AG08395 (cell line): ENCODE results near the gene TOR1AIP2.
A peak's percentile ranks its signal among the peaks of the same experiment; 100 is the strongest.

Source experiments
- DNase-seq: peaks from one replicate; pipeline ENCODE4 v3.0.0; 2012; ENCODE audit warnings: mixed read lengths, low spot score

TOR1AIP2 gene

DNA sequence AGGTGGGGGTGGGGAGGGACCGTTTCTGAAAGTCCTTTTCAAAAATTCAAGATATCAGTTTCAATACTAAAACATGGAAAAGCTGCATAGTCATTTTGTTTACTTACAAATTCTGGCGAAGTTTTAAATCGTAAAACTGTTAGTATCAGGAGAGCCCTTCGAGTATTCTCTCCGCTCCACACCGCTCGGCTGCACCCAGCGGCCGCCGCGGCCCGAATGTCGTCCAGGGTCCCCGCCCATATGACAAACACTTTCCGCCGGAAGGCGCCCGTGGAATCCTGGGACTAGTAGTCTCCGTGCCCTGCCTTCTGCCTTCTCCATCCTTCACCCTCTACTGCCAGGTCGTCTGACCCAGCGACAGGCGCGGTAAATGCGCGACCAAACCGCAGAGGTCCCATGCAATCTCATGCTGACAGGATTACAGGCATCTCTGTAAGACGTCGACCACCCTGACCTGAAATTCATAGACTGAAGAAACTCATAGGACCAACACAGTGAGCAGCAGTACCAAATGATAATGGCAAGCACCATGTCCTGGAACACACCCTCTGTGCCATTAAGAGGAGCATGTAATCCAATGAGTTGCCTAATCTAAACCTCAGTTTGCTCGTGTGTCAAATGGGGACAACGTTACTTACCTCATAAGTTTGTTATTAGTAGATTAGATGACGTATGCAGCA lies at the start of gene TOR1AIP2:
TOR1AIP2 (minus strand) TSS at position 218 of the 680 bp plus-strand sequence. CDS start 25,138 bp downstream, outside the sequence.
- peak; percentile 84 for DNase-seq

GRCh38 chr1:179926850-179927205 lies 49.2 kb upstream of the TOR1AIP2 start:
- no peak for DNase-seq

GRCh38 chr1:179925922-179926849 lies 48.6 kb upstream of the TOR1AIP2 start:
- peak; percentile 69 for DNase-seq

DNA sequence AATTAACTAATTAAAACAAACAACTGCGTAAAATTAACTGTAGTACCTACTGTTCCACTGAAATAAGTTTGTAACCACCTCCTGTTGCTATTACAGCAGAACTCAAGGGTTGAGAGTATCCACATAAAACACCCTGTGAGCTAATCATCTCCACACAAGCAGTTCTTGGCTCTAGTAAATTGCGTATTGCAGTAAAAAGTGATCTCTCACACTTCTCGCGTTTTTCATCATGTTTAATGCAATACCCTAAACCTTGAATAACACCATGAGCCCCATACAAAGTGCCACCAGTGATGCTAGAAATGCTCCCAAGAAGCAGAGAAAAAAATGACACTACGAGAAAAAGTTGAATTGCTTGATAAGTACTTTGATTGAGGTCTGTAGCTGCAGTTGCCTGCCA lies 47.7 kb upstream of the TOR1AIP2 start:
- no peak for DNase-seq

- no peak for DNase-seq
Measured at GRCh38 chr1:179924268-179924667, 46.7 kb upstream of the TOR1AIP2 start.

DNA sequence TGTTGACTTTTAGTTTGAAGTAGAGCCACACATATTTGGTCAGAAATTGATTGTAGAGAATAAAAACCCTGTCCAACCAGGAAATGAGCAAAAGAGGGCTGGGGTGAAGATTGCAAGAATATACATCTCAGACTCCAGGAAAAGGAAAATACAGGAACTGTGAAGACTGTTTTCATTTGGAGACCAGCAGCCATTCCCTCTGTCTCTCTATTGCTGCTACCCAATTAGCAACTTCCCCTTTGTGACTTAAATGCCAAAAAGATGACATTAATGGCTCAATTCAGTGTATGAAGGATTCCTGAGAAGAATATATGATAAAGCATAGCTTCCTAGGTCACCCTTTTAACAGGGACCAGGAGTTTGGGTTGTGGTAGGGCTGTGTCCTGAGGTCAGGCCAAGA lies 45.4 kb upstream of the TOR1AIP2 start:
- DNase-seq = no peak

DNA sequence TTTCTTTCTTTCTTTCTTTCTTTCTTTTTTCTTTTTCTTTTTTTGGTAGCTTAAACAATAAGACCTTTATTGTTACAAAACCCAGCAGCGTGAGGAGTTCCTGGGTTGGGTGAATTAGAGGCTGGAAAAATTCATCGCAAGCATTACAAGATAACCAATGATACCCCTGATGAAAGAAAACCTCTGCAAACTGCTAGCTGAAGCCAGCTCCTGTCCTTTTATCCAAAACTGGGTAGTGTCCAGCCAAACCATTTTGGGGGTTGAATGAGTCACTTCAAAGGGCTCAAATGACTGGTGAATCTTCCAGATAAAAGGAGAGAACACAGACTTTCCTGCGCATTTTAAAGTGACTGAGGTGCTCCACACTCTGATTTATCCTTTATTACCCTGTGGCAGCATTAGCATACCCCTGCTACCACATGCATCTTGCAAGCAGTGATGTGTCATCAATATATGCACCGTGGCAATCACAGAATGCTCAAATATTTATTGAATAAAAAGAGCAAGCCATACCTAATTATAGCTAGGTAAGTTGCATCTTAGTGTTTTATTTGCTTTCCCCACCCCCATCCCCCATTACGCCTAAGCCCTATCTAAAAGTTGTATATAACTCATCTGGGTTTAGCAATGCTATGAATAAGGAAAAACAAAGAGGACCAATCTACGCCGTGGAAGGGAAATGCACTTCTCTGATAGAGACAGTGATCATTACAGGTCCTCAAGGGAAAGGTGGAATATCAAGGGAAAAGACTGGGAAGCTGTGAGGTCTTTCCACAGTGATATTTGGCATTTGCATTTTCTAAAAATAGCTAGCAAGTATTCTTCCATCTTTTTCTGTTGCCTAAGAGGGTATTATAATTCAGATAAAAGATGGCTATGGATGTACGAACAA lies 44.6 kb upstream of the TOR1AIP2 start:
- peak; percentile 4 for DNase-seq

DNA sequence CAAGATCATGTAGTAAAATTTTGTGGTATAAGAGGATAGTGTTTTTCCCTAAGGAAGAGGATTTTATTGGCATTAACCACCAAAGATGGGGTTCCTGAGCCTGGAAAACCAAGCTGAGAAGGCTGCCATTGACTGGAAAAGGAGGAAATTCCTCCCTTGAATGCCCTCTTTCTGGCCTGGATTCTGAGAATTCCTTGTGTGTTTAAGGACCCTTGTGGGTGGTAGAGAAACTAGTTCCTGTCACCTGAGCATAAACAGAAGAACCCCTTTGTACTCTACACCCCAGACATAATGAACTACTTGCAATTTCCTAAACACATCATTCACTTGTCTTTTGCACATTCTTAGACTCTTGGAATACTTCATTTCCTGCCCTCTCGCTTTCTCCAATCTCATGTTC lies 43.9 kb upstream of the TOR1AIP2 start:
- DNase-seq = no peak

- no peak for DNase-seq
Measured at GRCh38 chr1:179917601-179918429, 40.2 kb upstream of the TOR1AIP2 start.

DNA sequence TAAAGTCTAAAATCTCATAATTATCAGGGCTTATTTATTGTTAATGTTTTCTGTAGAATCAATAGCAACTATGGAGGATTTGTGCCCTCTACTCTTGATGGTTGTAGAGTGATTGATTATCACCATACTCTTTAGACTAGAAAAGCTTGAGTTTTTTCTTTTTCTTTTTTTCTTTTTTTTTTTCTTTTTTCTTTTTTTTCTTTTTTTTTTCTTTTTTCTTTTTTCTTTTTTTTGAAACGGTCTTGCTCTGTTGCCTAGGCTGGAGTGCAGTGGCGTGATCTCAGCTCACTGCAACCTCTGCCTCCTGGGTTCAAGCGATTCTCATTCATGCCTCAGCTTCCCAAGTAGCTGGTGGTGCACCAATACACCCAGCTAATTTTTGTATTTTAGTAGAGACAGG lies 34.2 kb upstream of the TOR1AIP2 start:
- no peak for DNase-seq

DNA sequence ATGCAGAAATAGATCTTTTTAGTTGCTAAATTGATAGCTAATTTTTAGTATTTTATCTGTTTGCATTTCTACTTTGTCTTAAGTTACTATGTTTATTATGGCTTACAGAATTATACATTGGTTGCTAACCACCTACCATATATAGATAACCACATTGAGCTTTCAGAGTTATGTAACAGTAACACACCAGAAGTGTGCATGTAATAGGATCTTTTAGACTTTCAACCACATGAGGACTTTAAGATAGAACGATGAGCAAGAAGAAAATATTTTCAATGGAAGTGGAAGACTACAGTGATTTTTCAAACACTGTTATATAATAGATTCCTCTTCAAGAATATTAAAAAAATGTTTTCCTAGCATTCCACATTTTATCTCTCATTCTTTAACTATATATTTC lies 33.3 kb upstream of the TOR1AIP2 start:
- DNase-seq = no peak

GRCh38 chr1:179889589-179889988 lies 12.0 kb upstream of the TOR1AIP2 start:
- DNase-seq = no peak

- DNase-seq = no peak
Measured at GRCh38 chr1:179888071-179888470, 10.5 kb upstream of the TOR1AIP2 start.

DNA sequence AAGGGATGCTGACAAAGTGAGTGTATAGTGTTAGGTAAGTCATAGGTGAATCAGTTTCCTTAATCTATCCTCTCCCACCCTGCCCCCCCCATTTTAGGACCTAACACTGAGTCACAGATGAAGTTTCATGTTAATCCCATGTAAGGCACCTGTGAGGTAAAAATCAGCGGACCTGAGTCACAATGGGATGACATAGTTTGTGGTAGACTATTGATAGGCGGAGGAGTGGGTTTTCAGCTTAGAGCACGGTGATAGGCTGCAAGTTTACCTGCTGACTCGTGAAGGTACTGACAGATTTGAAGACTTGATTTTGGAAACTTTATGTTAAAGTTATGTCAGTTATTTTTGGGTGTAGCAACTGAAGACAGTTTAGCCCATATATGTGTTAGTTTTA lies 6.1 kb upstream of the TOR1AIP2 start:
- DNase-seq = no peak

DNA sequence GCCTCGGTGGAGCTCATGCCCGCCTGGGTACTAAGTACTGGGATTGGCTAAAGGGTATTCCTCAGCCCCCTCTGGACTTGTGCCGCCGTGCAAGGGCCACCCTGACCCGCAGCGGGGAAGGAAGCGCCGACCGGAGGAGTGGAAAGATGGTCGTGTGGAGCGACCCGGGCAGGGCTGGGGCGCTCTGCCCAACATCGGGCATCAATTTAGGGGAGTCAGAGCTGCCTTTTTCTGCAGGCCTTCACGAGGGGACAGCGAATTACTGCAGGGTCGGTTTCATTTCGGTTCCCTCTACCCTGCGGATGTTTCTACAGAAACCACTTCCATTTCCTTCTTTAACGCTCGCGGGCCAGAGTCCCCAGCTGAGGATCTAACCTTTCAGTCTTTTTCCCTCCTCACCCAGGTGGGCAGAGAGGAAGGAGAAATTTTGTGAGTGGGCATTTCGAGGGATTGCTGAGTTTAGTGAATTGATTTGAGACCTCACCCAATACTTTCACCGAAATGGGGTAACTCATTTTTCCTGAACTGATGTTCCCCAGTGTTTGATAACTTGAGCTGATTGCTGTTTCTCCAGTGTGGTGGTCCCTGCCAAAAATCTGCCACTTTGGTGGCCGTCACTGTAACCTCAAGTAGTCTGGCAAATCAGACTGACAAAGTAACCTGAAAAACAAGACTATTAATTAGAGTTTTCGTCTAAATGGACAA lies 5.6 kb upstream of the TOR1AIP2 start:
- DNase-seq = no peak

- DNase-seq = peak; percentile 96
Measured at GRCh38 chr1:179882253-179883039, 4.8 kb upstream of the TOR1AIP2 start, which contains the start of gene TOR1AIP1. Gene TOR1AIP1, plus strand, starts transcription at chr1:179882285. Its CDS starts 218 bp downstream, at chr1:179882503.

DNA sequence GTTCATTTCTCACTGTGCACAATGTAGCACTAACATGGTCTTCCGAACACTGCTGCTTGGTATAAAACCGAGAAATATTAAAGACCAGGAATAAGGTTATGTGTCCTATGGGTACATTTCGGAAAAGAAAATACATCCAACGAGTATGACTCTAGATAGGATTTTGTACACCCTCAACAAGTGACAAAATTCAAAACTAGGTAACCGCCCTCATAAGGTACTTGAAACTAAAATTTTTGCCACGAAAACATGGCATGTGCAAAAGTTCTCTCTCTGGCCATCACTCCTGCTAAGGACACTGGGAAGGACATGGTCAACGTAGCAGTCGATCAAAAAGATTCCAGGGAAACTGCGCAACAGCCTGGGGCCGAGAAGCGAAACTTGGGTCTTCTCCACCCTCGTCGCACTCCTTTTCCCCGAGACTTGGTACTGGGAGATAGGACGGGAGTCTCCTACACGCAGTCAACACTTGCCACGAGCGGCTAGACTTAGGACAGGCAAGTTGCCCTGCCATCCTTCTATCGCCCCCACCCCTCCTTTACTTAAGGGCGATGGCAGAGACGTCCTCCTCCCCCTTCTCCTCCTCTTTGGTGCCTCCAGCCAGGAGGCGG lies 4.1 kb upstream of the TOR1AIP2 start:
- peak; percentile 89 for DNase-seq

GRCh38 chr1:179879797-179880196 lies 2.2 kb upstream of the TOR1AIP2 start:
- no peak for DNase-seq

GRCh38 chr1:179876300-179876715 lies 1.3 kb downstream of the TOR1AIP2 start:
- no peak for DNase-seq
